H9 (cell line): ENCODE results near the gene THY1. TPM values are rescaled to one million over a fixed set of nuclear protein-coding genes. Genes with fewer than 3 reads are reported as not detected.

Source experiments
- DNase-seq: peaks from one replicate; pipeline ENCODE4 v3.0.0-alpha.2; 2017
- H2AFZ ChIP-seq: one replicate; pipeline ENCODE4 v1.6.1; 2013; ENCODE audit warnings: mild to moderate bottlenecking, low read length, control low read depth, moderate library complexity
- H2AK5ac ChIP-seq: 2 replicates; pipeline ENCODE4 v1.6.1; 2013; ENCODE audit warnings: low read length, control low read depth, mixed read lengths; ENCODE audit not compliant: insufficient read length
- H2BK120ac ChIP-seq: one replicate; pipeline ENCODE4 v1.6.1; 2013; ENCODE audit warnings: low read depth, mild to moderate bottlenecking, low read length, control low read depth, inconsistent platforms; ENCODE audit not compliant: poor library complexity, severe bottlenecking
- H2BK12ac ChIP-seq: 2 replicates; pipeline ENCODE4 v1.6.1; 2013; ENCODE audit warnings: low read length, control low read depth, mixed read lengths, low read depth; ENCODE audit not compliant: insufficient read length
- H2BK15ac ChIP-seq: 2 replicates; pipeline ENCODE4 v1.6.1; 2013; ENCODE audit warnings: low read depth, low read length, control low read depth
- H2BK20ac ChIP-seq: one replicate; pipeline ENCODE4 v1.6.1; 2013; ENCODE audit warnings: low read depth, mild to moderate bottlenecking, low read length, control low read depth, inconsistent platforms; ENCODE audit not compliant: poor library complexity, severe bottlenecking
- H2BK5ac ChIP-seq: 2 replicates; pipeline ENCODE4 v1.6.1; 2013; ENCODE audit warnings: low read length, control low read depth, mixed read lengths; ENCODE audit not compliant: insufficient read length
- H3K14ac ChIP-seq: 2 replicates; pipeline ENCODE4 v1.6.1; 2013; ENCODE audit warnings: low read length, control low read depth; ENCODE audit not compliant: insufficient read depth
- H3K18ac ChIP-seq: 2 replicates; pipeline ENCODE4 v1.6.1; 2013; ENCODE audit warnings: low read depth, mild to moderate bottlenecking, mixed read lengths, low read length, control low read depth; ENCODE audit not compliant: insufficient read length
- H3K23ac ChIP-seq: 2 replicates; pipeline ENCODE4 v1.6.1; 2013; ENCODE audit warnings: low read length, control low read depth, mixed read lengths, low read depth; ENCODE audit not compliant: insufficient read length
- H3K23me2 ChIP-seq: 2 replicates; pipeline ENCODE4 v1.6.1; 2013; ENCODE audit warnings: low read depth, mild to moderate bottlenecking, mixed read lengths, low read length, control low read depth; ENCODE audit not compliant: insufficient read length, poor library complexity, severe bottlenecking
- H3K27ac ChIP-seq: 2 replicates; pipeline ENCODE4 v1.5.1; 2013; ENCODE audit warnings: low read length, control low read depth, mixed read lengths, low read depth; ENCODE audit not compliant: insufficient read length
- H3K27me3 ChIP-seq: 2 replicates; pipeline ENCODE4 v1.6.1; 2013; ENCODE audit warnings: low read length, control low read depth, inconsistent platforms; ENCODE audit not compliant: insufficient read depth
- H3K4ac ChIP-seq: 2 replicates; pipeline ENCODE4 v1.6.1; 2013; ENCODE audit warnings: low read depth, mild to moderate bottlenecking, control low read depth, inconsistent platforms, low read length, moderate library complexity
- H3K4me1 ChIP-seq: 2 replicates; pipeline ENCODE4 v1.6.1; 2013; ENCODE audit warnings: low read length, control low read depth, inconsistent platforms; ENCODE audit not compliant: insufficient read depth
- H3K4me2 ChIP-seq: 2 replicates; pipeline ENCODE4 v1.6.1; 2013; ENCODE audit warnings: low read length, control low read depth, mixed read lengths; ENCODE audit not compliant: insufficient read length, insufficient read depth
- H3K56ac ChIP-seq: 2 replicates; pipeline ENCODE4 v1.6.1; 2013; ENCODE audit warnings: low read depth, mild to moderate bottlenecking, mixed read lengths, low read length, control low read depth; ENCODE audit not compliant: insufficient read length
- H3K79me1 ChIP-seq: 2 replicates; pipeline ENCODE4 v1.6.1; 2013; ENCODE audit warnings: low read depth, mild to moderate bottlenecking, moderate library complexity, low read length, control low read depth, inconsistent platforms; ENCODE audit not compliant: insufficient read depth, poor library complexity, severe bottlenecking
- H3K79me2 ChIP-seq: 2 replicates; pipeline ENCODE4 v1.6.1; 2013; ENCODE audit warnings: low read length, control low read depth, inconsistent platforms; ENCODE audit not compliant: insufficient read depth
- H3K9ac ChIP-seq: 2 replicates; pipeline ENCODE4 v1.6.1; 2013; ENCODE audit warnings: low read length, control low read depth, mixed read lengths; ENCODE audit not compliant: insufficient read length; ENCODE audit errors: extremely low read depth
- H3K9me3 ChIP-seq: one replicate; pipeline ENCODE4 v1.6.1; 2013; ENCODE audit warnings: low read depth, low read length, inconsistent platforms; ENCODE audit not compliant: control insufficient read depth
- H3T11ph ChIP-seq: one replicate; pipeline ENCODE4 v1.6.1; 2013; ENCODE audit warnings: mild to moderate bottlenecking, low read length, control low read depth, inconsistent platforms
- H4K20me1 ChIP-seq: one replicate; pipeline ENCODE4 v1.6.1; 2013; ENCODE audit not compliant: control insufficient read depth, insufficient read length, insufficient read depth
- H4K5ac ChIP-seq: 2 replicates; pipeline ENCODE4 v1.6.1; 2013; ENCODE audit warnings: low read depth, mild to moderate bottlenecking, mixed read lengths, low read length, control low read depth; ENCODE audit not compliant: insufficient read length
- H4K8ac ChIP-seq: replicated peaks from 2 replicates; pipeline ENCODE4 v1.6.1; 2013; ENCODE audit warnings: low read length, control low read depth, mixed read lengths, low read depth; ENCODE audit not compliant: insufficient read length
- H4K91ac ChIP-seq: 2 replicates; pipeline ENCODE4 v1.6.1; 2013; ENCODE audit warnings: low read depth, mild to moderate bottlenecking, moderate library complexity, mixed read lengths, low read length, control low read depth; ENCODE audit not compliant: insufficient read length
- H3K27ac Mint-ChIP-seq, 3 experiments: 2 replicates in 2 of 3; 3 replicates in 1 of 3; pipeline ENCODE4 v1.8.0; 2020 to 2021; ENCODE audit warnings: mixed read lengths in 3 of 3, mild to moderate bottlenecking in 1 of 3, moderate library complexity in 1 of 3
- H3K27me3 Mint-ChIP-seq: 2 replicates; pipeline ENCODE4 v1.8.0; 2021; ENCODE audit warnings: low read depth, mild to moderate bottlenecking, moderate library complexity, mixed read lengths
- H3K36me3 Mint-ChIP-seq, 3 experiments: 2 replicates in 2 of 3; 3 replicates in 1 of 3; pipeline ENCODE4 v1.8.0; 2020 to 2021; ENCODE audit warnings: low read depth in 3 of 3, mixed read lengths in 3 of 3; ENCODE audit not compliant: insufficient read depth in 1 of 3
- H3K4me1 Mint-ChIP-seq, 2 experiments: 2 replicates each; pipeline ENCODE4 v1.8.0; 2020; ENCODE audit warnings: mixed read lengths in 2 of 2
- H3K4me3 Mint-ChIP-seq, 2 experiments: 2 replicates in 1 of 2; 3 replicates in 1 of 2; pipeline ENCODE4 v1.8.0; 2020 to 2021; ENCODE audit warnings: mild to moderate bottlenecking in 2 of 2, mixed read lengths in 2 of 2, moderate library complexity in 1 of 2
- H3K9me3 Mint-ChIP-seq, 2 experiments: 2 replicates in 1 of 2; 3 replicates in 1 of 2; pipeline ENCODE4 v1.8.0; 2020; ENCODE audit warnings: mild to moderate bottlenecking in 2 of 2, mixed read lengths in 2 of 2, moderate library complexity in 1 of 2
- WGBS: extraction: QIAGEN DNeasy Blood & Tissue Kit; methylation state at CpG from one replicate; pipeline ENCODE4 v1.1.7; 2013; ENCODE audit warnings: missing lambda C conversion rate, low lambda C conversion rate, mixed read lengths; ENCODE audit not compliant: insufficient read length; ENCODE audit errors: extremely low coverage; 5-methylcytosine and 5-hydroxymethylcytosine counted together
- total RNA-seq: library from RNA; stranded (reverse); gene quantifications from 2 replicates; pipeline ENCODE4 v1.2.1, GENCODE V29; 2021
- TF ChIP-seq, protein P1 (sequence below): fragments of 200-600 bp; sonication (generic); conservative IDR thresholded peaks from 3 replicates; pipeline ENCODE4 v1.8.0; 2021; ENCODE audit warnings: antibody characterized with exemption, mild to moderate bottlenecking

Gene THY1
- total RNA-seq, 1 experiment from 2014 or later = 176 TPM

DNA sequence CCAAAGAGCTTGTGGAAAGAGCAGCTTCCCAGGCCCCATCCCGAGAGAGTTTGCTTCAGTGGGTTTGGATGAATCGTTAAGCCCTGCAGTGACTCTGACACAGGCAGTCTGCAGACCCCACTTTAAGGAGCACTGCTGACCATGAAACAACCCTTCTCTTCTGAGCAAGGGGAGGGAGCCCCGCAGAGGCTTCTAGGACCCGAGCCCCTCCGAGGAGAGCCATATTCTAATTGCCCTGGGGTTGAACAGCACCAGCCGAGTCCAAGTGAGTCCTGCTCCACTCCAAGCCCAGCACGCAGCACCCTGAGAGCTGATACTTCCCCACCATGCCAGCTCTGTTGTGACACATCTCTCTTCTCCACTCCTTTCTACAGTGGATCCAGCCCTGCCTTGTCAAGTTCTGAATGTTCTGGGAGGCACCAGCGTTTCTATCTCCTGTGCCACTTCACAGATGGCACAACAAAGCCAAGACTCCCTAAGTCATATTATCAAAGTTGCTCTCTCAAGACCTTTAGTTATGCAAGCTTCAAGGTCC, 51.8 kb downstream of the THY1 start:
- H3K56ac ChIP-seq = no peak overlapping the region
- no peak for DNase-seq
- H3K4me3 Mint-ChIP-seq = no peak overlapping the region; a peak in 1 of 5 replicates
- peaks cover 0 to 5% (median 0%) of the 10 kb centered on the region in 3 experiments; a peak in 3 of 7 replicates for H3K36me3 Mint-ChIP-seq
- no peak overlapping the region for H2BK120ac ChIP-seq
- no peak overlapping the region for H4K5ac ChIP-seq
- H2AK5ac ChIP-seq = no peak overlapping the region
- H3K27ac Mint-ChIP-seq = no peak overlapping the region; a peak in 1 of 7 replicates
- H3K79me2 ChIP-seq = no peaks in the 10 kb centered on the region
- no peaks in the 10 kb centered on the region for H3K79me1 ChIP-seq
- H3K14ac ChIP-seq = no peak overlapping the region
- H3K4me1 ChIP-seq = peaks cover 2% of the 10 kb centered on the region; the same call in 1 of the 2 replicates
- no peak overlapping the region for H4K8ac ChIP-seq
- H3K9me3 ChIP-seq = no peaks in the 10 kb centered on the region
- H3K9me3 Mint-ChIP-seq = no peaks in the 10 kb centered on the region
- H3K27me3 Mint-ChIP-seq = peaks cover 32% of the 10 kb centered on the region
- no peak overlapping the region for H2AFZ ChIP-seq
- no peak overlapping the region for H2BK12ac ChIP-seq
- no peak overlapping the region for H3K4ac ChIP-seq
- H3K18ac ChIP-seq = no peak overlapping the region
- no peaks in the 10 kb centered on the region for H3K27me3 ChIP-seq
- H3T11ph ChIP-seq = no peak overlapping the region
- no peak overlapping the region for H3K23ac ChIP-seq
- WGBS = no CpG with 5 or more reads among the region's 8 CpGs
- H4K91ac ChIP-seq = no peak overlapping the region
- no peak overlapping the region for H3K27ac ChIP-seq
- TF ChIP-seq, protein P1, sequence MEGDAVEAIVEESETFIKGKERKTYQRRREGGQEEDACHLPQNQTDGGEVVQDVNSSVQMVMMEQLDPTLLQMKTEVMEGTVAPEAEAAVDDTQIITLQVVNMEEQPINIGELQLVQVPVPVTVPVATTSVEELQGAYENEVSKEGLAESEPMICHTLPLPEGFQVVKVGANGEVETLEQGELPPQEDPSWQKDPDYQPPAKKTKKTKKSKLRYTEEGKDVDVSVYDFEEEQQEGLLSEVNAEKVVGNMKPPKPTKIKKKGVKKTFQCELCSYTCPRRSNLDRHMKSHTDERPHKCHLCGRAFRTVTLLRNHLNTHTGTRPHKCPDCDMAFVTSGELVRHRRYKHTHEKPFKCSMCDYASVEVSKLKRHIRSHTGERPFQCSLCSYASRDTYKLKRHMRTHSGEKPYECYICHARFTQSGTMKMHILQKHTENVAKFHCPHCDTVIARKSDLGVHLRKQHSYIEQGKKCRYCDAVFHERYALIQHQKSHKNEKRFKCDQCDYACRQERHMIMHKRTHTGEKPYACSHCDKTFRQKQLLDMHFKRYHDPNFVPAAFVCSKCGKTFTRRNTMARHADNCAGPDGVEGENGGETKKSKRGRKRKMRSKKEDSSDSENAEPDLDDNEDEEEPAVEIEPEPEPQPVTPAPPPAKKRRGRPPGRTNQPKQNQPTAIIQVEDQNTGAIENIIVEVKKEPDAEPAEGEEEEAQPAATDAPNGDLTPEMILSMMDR = no peak
- peaks cover 62 to 70% of the 10 kb centered on the region in 2 experiments for H3K4me1 Mint-ChIP-seq
- no peak overlapping the region for H3K9ac ChIP-seq
- no peaks in the 10 kb centered on the region for H4K20me1 ChIP-seq
- H3K4me2 ChIP-seq = no peak overlapping the region
- H2BK5ac ChIP-seq = no peak overlapping the region
- H2BK20ac ChIP-seq = no peak overlapping the region
- no peaks in the 10 kb centered on the region for H3K23me2 ChIP-seq
- H2BK15ac ChIP-seq = no peak overlapping the region
